GM21360 (cell line): ENCODE measurements around the gene PLAAT5.

Experiments
- ATAC-seq: cut with Tn5 transposase; IDR thresholded peaks from one replicate; pipeline ENCODE4 v1.9.1; 2021; ENCODE audit warnings: mild to moderate bottlenecking, moderate library complexity; ENCODE audit not compliant: unreplicated experiment

The PLAAT5 gene

GRCh38 chr11:63512816-63513215 is 21.8 kb upstream of the PLAAT5 start:
- no peak for ATAC-seq

GRCh38 chr11:63511048-63511748 is 20.2 kb upstream of the PLAAT5 start:
- ATAC-seq: no peak

GRCh38 chr11:63510360-63511047 is 19.5 kb upstream of the PLAAT5 start:
- no peak for ATAC-seq

- no peak for ATAC-seq
These were observed 17.8 kb upstream of the PLAAT5 start for GRCh38 chr11:63508745-63509144.

GRCh38 chr11:63508009-63508408 is 17.0 kb upstream of the PLAAT5 start:
- no peak for ATAC-seq

- no peak for ATAC-seq
These were observed 16.5 kb upstream of the PLAAT5 start for GRCh38 chr11:63507511-63507910.

- no peak for ATAC-seq
These were observed 15.9 kb upstream of the PLAAT5 start for GRCh38 chr11:63506876-63507275.

- no peak for ATAC-seq
These were observed 15.0 kb upstream of the PLAAT5 start, which contains the start of gene LGALS12 for GRCh38 chr11:63505857-63506528. Gene LGALS12, plus strand, starts transcription at chr11:63506084. Its CDS starts 375 bp downstream, at chr11:63506459.

- ATAC-seq: no peak
These were observed 14.1 kb upstream of the PLAAT5 start for GRCh38 chr11:63504933-63505586.

GRCh38 chr11:63504054-63504453 is 13.1 kb upstream of the PLAAT5 start:
- ATAC-seq: no peak

- no peak for ATAC-seq
These were observed 12.5 kb upstream of the PLAAT5 start for GRCh38 chr11:63503492-63503891.

- ATAC-seq: no peak
These were observed 11.4 kb upstream of the PLAAT5 start for GRCh38 chr11:63502252-63502820.

- ATAC-seq: no peak
These were observed 10.3 kb upstream of the PLAAT5 start for GRCh38 chr11:63501236-63501635.

- no peak for ATAC-seq
These were observed 8.9 kb upstream of the PLAAT5 start for GRCh38 chr11:63499874-63500273.

- ATAC-seq: no peak
These were observed 4.0 kb upstream of the PLAAT5 start for GRCh38 chr11:63494975-63495374.

GRCh38 chr11:63493127-63493526 is 2.2 kb upstream of the PLAAT5 start:
- ATAC-seq: no peak

- no peak for ATAC-seq
These were observed 1.5 kb upstream of the PLAAT5 start for GRCh38 chr11:63492441-63492840.

GRCh38 chr11:63491636-63492372 is 837 bp upstream of the PLAAT5 start:
- no peak for ATAC-seq

GRCh38 chr11:63491240-63491587 is 247 bp upstream of the PLAAT5 start:
- ATAC-seq: no peak

- ATAC-seq: no peak
These were observed 1.1 kb downstream of the PLAAT5 start for GRCh38 chr11:63489879-63490278.
